Cerebellar cortex (tissue), 1 donor: ENCODE measurements around the gene RBCK1.
A peak's percentile ranks its signal among the peaks of the same experiment; 100 is the strongest.

Experiments used
- DNase-seq: peaks from one replicate; pipeline ENCODE4 v3.0.0-alpha.2; 2015; ENCODE audit warnings: low spot score

Gene RBCK1

GRCh38 chr20:399182-399707 is 8.9 kb upstream of the RBCK1 start:
- DNase-seq, result no peak

DNA sequence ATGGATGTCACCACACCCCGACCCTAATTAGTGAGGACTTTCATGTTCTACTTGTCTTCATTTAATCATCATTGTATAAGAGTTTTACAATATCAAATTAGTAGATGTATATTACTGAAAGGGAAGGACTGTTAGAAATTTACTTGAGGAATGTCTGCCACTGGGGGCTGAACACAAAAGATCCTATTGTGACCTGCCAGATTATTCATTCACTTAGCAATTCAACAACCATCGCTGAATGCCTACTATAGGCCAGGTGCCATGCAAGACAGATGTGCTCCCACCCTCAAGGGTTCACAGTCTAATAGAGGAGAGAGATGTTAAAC is 8.0 kb upstream of the RBCK1 start:
- no peak for DNase-seq

DNA sequence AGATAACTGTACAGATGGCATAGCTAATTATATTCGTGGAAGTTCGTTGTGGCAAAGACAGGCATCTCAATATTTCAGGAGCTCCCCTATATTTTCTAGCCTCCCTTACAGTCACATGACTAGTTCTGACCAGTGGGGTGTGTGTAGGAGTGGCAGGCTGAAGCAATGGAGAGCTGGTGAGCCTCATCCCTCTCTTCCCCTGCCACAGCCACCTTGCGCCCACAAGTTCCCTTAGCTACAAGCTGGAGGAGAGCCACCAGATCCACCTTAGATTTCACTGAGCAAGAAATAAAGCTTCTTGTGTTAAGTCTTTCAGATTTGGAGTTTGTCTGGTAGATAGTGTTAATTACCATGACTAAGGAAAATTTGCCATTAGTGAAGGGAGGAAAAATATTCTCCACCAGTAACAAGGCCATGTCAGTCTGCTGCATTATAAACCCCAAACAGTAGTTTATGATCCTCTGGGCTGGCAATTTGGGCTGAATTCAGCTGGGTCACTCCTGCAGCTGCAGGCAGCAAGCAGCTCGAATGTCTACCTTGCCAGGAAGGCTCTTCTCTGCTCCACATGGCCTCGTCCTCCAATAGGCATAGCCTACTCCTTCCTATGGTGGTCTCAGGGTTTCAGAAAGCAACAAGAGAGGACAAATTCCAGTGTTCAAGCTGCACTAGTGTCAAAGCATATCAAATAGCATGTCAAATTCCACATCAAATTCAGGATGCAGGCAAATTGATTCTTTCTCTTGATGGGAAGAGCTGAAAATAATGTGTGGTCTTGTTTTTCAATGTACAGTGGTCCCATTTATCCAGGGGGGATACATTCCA is 7.4 kb upstream of the RBCK1 start:
- no peak for DNase-seq

GRCh38 chr20:401682-402495 is 6.2 kb upstream of the RBCK1 start:
- DNase-seq, result no peak

DNA sequence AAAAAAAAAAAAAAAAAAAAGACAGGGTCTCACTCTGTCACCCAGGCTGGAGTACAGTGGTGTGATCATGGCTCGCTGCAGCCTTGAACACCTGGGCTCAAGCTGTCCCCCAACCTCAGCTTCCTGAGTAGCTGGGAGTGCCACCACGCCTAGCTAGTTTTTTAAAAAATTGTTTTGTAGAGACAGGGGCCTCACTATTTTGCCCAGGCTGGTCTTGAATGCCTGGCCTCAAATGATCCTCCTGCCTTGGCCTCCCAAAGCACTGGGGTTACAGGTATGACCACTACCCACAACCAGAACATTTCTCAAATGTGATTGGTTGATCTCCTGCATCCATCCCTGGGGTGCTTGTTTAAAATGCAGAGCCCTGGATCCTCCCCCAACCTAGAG is 5.6 kb upstream of the RBCK1 start:
- DNase-seq, result no peak

GRCh38 chr20:402898-403581 is 5.1 kb upstream of the RBCK1 start:
- DNase-seq, result no peak

GRCh38 chr20:403582-403957 is 4.5 kb upstream of the RBCK1 start:
- DNase-seq, result no peak

DNA sequence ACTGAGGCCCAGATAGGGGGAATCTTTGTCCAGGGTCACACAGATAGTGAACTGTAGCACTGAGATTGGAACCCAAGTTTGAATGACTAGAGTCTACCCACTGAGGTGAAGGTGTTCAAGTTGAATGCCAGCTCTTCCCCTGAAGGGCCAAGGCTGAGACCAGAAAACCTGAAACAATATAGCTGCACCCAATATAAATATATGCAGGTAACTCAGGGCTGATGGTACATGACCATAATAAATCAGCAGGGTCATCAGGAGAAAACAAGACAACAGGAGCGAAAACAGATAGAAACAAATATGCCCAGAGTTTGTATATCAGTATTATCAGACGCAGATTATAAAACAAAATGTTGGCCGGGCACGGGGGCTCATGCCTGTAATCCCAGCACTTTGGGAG is 4.0 kb upstream of the RBCK1 start:
- DNase-seq, result no peak

GRCh38 chr20:406200-407132 is 1.6 kb upstream of the RBCK1 start:
- no peak for DNase-seq

DNA sequence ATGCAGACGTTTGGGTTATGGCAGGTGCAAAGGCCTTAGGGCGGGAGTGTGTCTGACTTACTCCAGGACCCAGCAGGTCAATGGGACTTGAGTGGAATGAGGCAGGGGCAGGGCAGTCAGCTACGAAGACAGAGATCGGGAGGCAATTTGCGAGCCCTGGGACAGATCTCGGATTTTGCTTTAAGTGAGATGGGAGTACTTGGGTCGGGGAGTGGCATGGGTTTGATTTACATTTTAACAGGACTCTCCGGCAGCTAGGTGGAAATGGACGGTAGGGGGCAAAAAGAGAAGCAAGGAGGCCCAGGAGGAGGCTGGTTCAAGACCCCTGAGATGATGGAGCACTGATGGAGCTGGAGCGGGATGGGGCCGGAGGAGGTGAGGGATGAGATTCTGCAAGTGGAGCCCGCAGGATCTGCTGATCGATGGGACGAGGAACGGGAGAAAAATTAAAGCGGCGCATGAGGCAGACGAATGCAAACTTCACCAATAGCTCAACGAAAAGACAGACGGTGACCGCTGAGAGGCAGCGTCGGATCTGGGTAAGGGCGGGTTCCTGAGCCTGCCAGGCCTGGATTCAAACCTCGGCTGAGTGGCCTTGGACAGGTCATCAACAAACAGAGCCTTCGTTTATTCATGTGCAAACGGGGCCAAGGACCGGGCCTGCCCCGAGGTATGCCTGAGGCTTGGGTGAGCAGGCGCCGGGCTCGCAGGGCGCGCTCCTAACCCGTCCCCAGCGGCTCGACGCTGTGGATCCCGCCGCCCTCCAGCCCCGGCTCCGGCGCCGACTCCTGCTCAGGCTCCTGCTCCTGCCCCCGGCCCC is 756 bp upstream of the RBCK1 start:
- DNase-seq, result peak; percentile 82

DNA sequence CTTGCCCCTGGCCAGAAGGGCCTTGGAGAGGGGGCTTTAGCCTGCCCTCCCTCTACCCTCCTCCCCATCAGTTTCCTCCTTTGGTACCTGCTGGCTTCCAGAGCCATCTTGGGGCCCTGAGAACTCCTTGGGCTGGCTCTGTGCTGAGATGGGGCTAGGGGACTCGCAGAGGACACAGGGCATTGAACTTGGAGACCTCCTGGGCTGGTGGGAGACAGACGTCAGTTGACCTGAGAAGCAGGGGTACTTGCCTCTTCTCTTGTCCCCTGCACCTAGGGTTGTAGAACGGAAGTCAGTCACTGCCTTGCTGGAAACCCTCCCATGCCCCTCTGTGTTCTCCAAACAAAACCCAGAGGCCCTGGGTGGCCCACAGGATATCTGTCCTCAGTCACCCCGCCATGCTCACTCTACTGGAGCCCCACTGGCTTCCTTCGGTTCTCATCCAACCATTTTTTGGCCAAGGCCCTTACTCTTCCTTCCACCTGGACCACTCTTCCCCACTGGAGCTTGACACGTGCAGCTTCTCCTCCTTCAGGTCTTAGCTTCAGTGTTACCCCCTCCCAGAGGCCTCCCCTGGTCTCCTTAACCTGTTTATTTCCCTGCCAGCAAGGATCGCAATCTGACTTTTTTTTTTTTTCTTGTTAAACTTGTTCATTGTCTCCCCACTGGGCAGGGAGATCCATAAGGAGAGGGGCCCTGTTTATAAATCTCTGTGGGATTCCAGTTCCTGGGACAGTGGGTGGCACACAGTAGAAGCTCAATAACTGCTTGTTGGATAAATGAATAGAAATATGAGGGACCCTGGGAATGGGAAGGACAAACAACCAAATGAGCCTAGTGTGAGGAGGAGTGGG is 971 bp downstream of the RBCK1 start:
- DNase-seq, result no peak

- DNase-seq, result peak; percentile 97
Observed at GRCh38 chr20:409697-410559, 1.8 kb downstream of the RBCK1 start.

DNA sequence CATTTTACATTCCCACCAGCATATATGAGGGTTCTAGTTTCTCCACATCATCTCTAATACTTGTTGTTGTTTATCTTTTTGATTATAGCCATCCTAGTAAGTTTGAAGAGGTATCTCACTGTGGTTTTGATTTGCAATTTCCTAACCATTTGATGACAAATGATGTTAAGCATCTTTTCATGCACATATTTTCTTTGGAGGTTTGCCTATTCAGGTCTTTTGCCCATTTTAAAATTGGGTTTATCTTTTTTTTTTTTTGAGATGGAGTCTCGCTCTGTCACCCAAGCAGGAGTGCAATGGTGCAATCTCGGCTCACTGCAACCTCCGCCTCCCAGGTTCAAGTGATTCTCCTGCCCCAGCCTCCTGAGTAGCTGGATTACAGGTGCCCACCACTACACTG is 4.0 kb downstream of the RBCK1 start:
- DNase-seq, result no peak

- DNase-seq, result no peak
Observed at GRCh38 chr20:414161-414560, 6.1 kb downstream of the RBCK1 start.

DNA sequence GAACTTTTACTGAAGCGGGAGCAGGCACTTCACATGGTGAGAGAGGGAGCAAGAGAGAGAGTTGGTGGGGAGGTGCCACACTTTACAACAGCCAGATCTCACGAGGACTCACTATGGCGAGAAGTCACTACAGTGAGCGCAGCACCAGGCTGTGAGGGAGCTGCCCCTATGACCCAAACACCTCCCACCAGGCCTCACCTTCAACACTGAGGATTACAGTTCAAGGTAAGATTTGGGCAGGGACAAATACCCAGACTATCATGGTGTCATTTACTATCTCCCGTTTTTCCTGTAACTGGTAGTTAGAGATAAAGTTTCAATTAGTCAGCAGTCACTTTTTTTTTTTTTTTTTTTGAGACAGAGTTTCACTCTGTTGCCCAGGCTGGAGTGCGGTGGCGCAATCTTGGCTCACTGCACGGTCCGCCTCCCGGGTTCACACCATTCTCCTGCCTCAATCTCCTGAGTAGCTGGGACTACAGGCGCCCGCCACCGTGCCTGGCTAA is 7.8 kb downstream of the RBCK1 start:
- DNase-seq, result no peak

GRCh38 chr20:416950-417800 is 9.1 kb downstream of the RBCK1 start:
- DNase-seq, result no peak

DNA sequence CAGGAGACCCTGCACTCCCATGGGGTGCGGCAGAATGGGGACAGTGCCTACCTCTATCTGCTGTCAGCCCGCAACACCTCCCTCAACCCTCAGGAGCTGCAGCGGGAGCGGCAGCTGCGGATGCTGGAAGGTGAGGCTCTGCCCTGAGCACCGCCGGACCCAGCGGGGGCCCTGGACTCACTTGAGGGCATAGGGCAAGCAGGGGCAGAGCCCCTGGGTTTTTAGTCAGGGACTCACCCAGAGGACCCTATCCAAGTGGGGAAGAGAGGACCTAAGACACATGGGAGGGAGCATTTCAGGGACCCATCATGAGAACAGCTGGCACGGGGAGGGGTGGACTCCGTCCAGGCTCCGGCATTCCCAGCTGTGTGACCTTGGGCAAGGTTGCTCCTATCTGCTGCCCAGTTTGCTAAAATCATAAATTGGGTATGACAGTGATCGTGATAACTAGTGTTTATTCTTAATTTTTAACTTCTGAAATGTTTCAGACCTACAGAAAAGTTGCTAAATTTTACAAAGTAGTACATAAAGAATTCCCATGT is 9.8 kb downstream of the RBCK1 start:
- no peak for DNase-seq
